Memory B cell (primary cell): ENCODE results near the gene CES2.
"Not testable (repeated sequence)": the region's sequence is repeated elsewhere in the genome, so short reads cannot be mapped to it uniquely, and the experiment has no call there.

Experiments used
- ATAC-seq: fragments of 150-1000 bp; cut with Tn5 transposase; 2 replicates; pipeline ENCODE4 v1.10.0; 2021; ENCODE audit warnings: low read depth, mild to moderate bottlenecking, moderate library complexity
- DNase-seq, 2 donors: peaks; one replicate each; pipeline ENCODE4 v3.0.0; 2022; ENCODE audit warnings: low spot score in 2 of 2
- H3K27ac Mint-ChIP-seq: one replicate; pipeline ENCODE4 v1.8.0; 2022; ENCODE audit warnings: mild to moderate bottlenecking, moderate library complexity, mixed read lengths
- H3K27me3 Mint-ChIP-seq: one replicate; pipeline ENCODE4 v1.8.0; 2022; ENCODE audit warnings: mixed read lengths
- H3K36me3 Mint-ChIP-seq: one replicate; pipeline ENCODE4 v1.8.0; 2022; ENCODE audit warnings: mild to moderate bottlenecking, mixed read lengths
- H3K4me1 Mint-ChIP-seq: one replicate; pipeline ENCODE4 v1.8.0; 2022; ENCODE audit warnings: mixed read lengths
- H3K4me3 Mint-ChIP-seq: one replicate; pipeline ENCODE4 v1.8.0; 2022; ENCODE audit warnings: mild to moderate bottlenecking, moderate library complexity, mixed read lengths
- H3K9me3 Mint-ChIP-seq: one replicate; pipeline ENCODE4 v1.8.0; 2022; ENCODE audit warnings: mixed read lengths

CES2 gene

GRCh38 chr16:66935314-66936011, at the start of gene CES2:
CES2 (plus strand) TSS chr16:66935516; CDS start chr16:66935636, 120 bp downstream.
- Mint-ChIP-seq H3K9me3 (no peaks in the 10 kb centered on the region), H3K4me1 (peaks cover 43% of the 10 kb centered on the region)
- no peak for DNase-seq

GRCh38 chr16:66886321-66886720, 49.0 kb upstream of the CES2 start:
- no peak overlapping the region for H3K4me3 Mint-ChIP-seq
- no peak overlapping the region for H3K27ac Mint-ChIP-seq
- H3K9me3 Mint-ChIP-seq = no peaks in the 10 kb centered on the region
- H3K4me1 Mint-ChIP-seq = peaks cover 4% of the 10 kb centered on the region
- DNase-seq (no peak), ATAC-seq (no peak)
- H3K27me3 Mint-ChIP-seq = no peaks in the 10 kb centered on the region
- peaks cover 13% of the 10 kb centered on the region for H3K36me3 Mint-ChIP-seq

More at GRCh38 chr16:66935314-66936011, at the start of gene CES2:
- ATAC-seq = no peak
- H3K27me3 Mint-ChIP-seq = no peaks in the 10 kb centered on the region
- peak within 1 kb of the TSS; percentile 98 for H3K4me3 Mint-ChIP-seq
- H3K27ac Mint-ChIP-seq = peak within 1 kb of the TSS; percentile 98
- peaks cover 12% of the 10 kb centered on the region for H3K36me3 Mint-ChIP-seq

GRCh38 chr16:66886914-66887313, 48.4 kb upstream of the CES2 start:
- Mint-ChIP-seq H3K27ac (no peak overlapping the region), H3K36me3 (peaks cover 13% of the 10 kb centered on the region), H3K27me3 (no peaks in the 10 kb centered on the region), H3K4me3 (no peak overlapping the region), H3K4me1 (peaks cover 4% of the 10 kb centered on the region), H3K9me3 (no peaks in the 10 kb centered on the region)
- ATAC-seq (no peak), DNase-seq (no peak)

- DNase-seq (no peak), ATAC-seq (no peak)
- H3K27ac Mint-ChIP-seq = no peak overlapping the region
- no peak overlapping the region for H3K4me3 Mint-ChIP-seq
- H3K36me3 Mint-ChIP-seq = peaks cover 13% of the 10 kb centered on the region
- no peaks in the 10 kb centered on the region for H3K27me3 Mint-ChIP-seq
- H3K9me3 Mint-ChIP-seq = no peaks in the 10 kb centered on the region
- peaks cover 4% of the 10 kb centered on the region for H3K4me1 Mint-ChIP-seq
Measured at GRCh38 chr16:66888647-66889615, 46.4 kb upstream of the CES2 start.

GRCh38 chr16:66889622-66890021, 45.7 kb upstream of the CES2 start:
- ATAC-seq = no peak
- Mint-ChIP-seq H3K9me3 (no peaks in the 10 kb centered on the region), H3K27ac (no peak overlapping the region), H3K27me3 (no peaks in the 10 kb centered on the region), H3K4me1 (peaks cover 4% of the 10 kb centered on the region), H3K36me3 (peaks cover 12% of the 10 kb centered on the region), H3K4me3 (no peak overlapping the region)
- no peak for DNase-seq

- Mint-ChIP-seq H3K27ac (no peak overlapping the region), H3K9me3 (no peaks in the 10 kb centered on the region), H3K36me3 (peaks cover 5% of the 10 kb centered on the region), H3K4me3 (no peak overlapping the region), H3K27me3 (no peaks in the 10 kb centered on the region), H3K4me1 (peaks cover 4% of the 10 kb centered on the region)
- DNase-seq (no peak), ATAC-seq (no peak)
Measured at GRCh38 chr16:66890799-66891198, 44.5 kb upstream of the CES2 start.

GRCh38 chr16:66891360-66891759, 44.0 kb upstream of the CES2 start:
- Mint-ChIP-seq H3K36me3 (peaks cover 3% of the 10 kb centered on the region), H3K9me3 (no peaks in the 10 kb centered on the region)

GRCh38 chr16:66891797-66892196, 43.5 kb upstream of the CES2 start:
- no peaks in the 10 kb centered on the region for H3K27me3 Mint-ChIP-seq
- H3K4me1 Mint-ChIP-seq = peaks cover 7% of the 10 kb centered on the region
- DNase-seq (no peak), ATAC-seq (no peak)
- no peak overlapping the region for H3K4me3 Mint-ChIP-seq
- H3K27ac Mint-ChIP-seq = no peak overlapping the region
- H3K9me3 Mint-ChIP-seq = no peaks in the 10 kb centered on the region
- peaks cover 3% of the 10 kb centered on the region for H3K36me3 Mint-ChIP-seq

More at GRCh38 chr16:66891360-66891759, 44.0 kb upstream of the CES2 start:
- H3K27me3 Mint-ChIP-seq = no peaks in the 10 kb centered on the region
- DNase-seq (no peak), ATAC-seq (no peak)
- no peak overlapping the region for H3K4me3 Mint-ChIP-seq
- H3K27ac Mint-ChIP-seq = no peak overlapping the region
- peaks cover 7% of the 10 kb centered on the region for H3K4me1 Mint-ChIP-seq

- Mint-ChIP-seq H3K9me3 (no peaks in the 10 kb centered on the region), H3K27me3 (no peaks in the 10 kb centered on the region), H3K36me3 (no peaks in the 10 kb centered on the region), H3K4me3 (no peak overlapping the region), H3K4me1 (peaks cover 5% of the 10 kb centered on the region), H3K27ac (no peak overlapping the region)
- ATAC-seq (no peak), DNase-seq (no peak)
Measured at GRCh38 chr16:66894055-66894454, 41.3 kb upstream of the CES2 start.

- no peaks in the 10 kb centered on the region for H3K36me3 Mint-ChIP-seq
- no peak overlapping the region for H3K4me3 Mint-ChIP-seq
- no peak overlapping the region for H3K27ac Mint-ChIP-seq
- H3K9me3 Mint-ChIP-seq = no peaks in the 10 kb centered on the region
- ATAC-seq (peak; percentile 90), DNase-seq (peak; percentile 19 to 40)
- H3K27me3 Mint-ChIP-seq = no peaks in the 10 kb centered on the region
- H3K4me1 Mint-ChIP-seq = peaks cover 5% of the 10 kb centered on the region
Measured at GRCh38 chr16:66894948-66895688, 40.2 kb upstream of the CES2 start.

GRCh38 chr16:66895689-66895979, 39.7 kb upstream of the CES2 start:
- DNase-seq (no peak), ATAC-seq (no peak)
- no peaks in the 10 kb centered on the region for H3K36me3 Mint-ChIP-seq
- H3K27me3 Mint-ChIP-seq = no peaks in the 10 kb centered on the region
- no peak overlapping the region for H3K27ac Mint-ChIP-seq
- no peak overlapping the region for H3K4me3 Mint-ChIP-seq
- H3K4me1 Mint-ChIP-seq = peaks cover 5% of the 10 kb centered on the region
- H3K9me3 Mint-ChIP-seq = no peaks in the 10 kb centered on the region

GRCh38 chr16:66895999-66896398, 39.3 kb upstream of the CES2 start:
- Mint-ChIP-seq H3K4me3 (no peak overlapping the region), H3K4me1 (peaks cover 5% of the 10 kb centered on the region), H3K27me3 (no peaks in the 10 kb centered on the region), H3K27ac (no peak overlapping the region), H3K36me3 (no peaks in the 10 kb centered on the region), H3K9me3 (no peaks in the 10 kb centered on the region)
- no peak for DNase-seq
- no peak for ATAC-seq

- H3K9me3 Mint-ChIP-seq, H3K27me3 Mint-ChIP-seq, H3K27ac Mint-ChIP-seq, ATAC-seq, H3K4me1 Mint-ChIP-seq, H3K4me3 Mint-ChIP-seq, H3K36me3 Mint-ChIP-seq, DNase-seq: not testable (repeated sequence)
Measured at GRCh38 chr16:66896682-66897081, 38.6 kb upstream of the CES2 start.

- peaks cover 2% of the 10 kb centered on the region for H3K27me3 Mint-ChIP-seq
- no peaks in the 10 kb centered on the region for H3K36me3 Mint-ChIP-seq
- no peak overlapping the region for H3K27ac Mint-ChIP-seq
- DNase-seq (no peak), ATAC-seq (no peak)
- H3K9me3 Mint-ChIP-seq = no peaks in the 10 kb centered on the region
- peaks cover 5% of the 10 kb centered on the region for H3K4me1 Mint-ChIP-seq
- no peak overlapping the region for H3K4me3 Mint-ChIP-seq
Measured at GRCh38 chr16:66898207-66898606, 37.1 kb upstream of the CES2 start.
